Measurements from ENCODE around the gene EIF3L.

Gene EIF3L

DNA sequence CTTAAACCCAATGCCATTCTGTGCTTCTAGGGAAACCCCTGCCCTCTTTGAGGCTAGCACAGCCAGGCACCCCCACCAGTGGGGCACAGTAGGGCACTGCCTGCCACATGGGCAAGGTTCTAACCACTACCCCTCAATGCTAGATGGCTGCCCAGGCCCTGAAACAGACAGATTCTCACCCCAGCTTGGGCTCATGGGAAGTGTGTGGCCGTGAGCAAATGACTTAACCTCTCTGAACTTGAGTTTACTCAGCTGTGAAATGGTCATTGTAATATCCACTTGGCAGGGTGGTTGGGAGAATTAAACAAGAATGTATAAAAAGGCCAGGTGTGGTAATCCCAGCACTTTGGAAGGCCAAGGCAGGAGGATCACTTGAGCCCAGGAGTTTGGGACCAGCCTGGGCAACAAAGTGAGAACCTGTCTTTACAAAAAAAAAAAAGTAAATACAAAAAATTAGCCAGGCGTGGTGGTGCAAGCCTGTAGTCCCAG, 81.8 kb downstream of the EIF3L start:
- TF ChIP-seq, protein P1, sequence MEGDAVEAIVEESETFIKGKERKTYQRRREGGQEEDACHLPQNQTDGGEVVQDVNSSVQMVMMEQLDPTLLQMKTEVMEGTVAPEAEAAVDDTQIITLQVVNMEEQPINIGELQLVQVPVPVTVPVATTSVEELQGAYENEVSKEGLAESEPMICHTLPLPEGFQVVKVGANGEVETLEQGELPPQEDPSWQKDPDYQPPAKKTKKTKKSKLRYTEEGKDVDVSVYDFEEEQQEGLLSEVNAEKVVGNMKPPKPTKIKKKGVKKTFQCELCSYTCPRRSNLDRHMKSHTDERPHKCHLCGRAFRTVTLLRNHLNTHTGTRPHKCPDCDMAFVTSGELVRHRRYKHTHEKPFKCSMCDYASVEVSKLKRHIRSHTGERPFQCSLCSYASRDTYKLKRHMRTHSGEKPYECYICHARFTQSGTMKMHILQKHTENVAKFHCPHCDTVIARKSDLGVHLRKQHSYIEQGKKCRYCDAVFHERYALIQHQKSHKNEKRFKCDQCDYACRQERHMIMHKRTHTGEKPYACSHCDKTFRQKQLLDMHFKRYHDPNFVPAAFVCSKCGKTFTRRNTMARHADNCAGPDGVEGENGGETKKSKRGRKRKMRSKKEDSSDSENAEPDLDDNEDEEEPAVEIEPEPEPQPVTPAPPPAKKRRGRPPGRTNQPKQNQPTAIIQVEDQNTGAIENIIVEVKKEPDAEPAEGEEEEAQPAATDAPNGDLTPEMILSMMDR (conservative IDR thresholded peaks at IDR 0.05; ENCODE audit: control insufficient read depth, insufficient read depth, low read depth, low read length) = no peak
- DNase-seq (ENCODE audit: low read depth) = no peak
- no peak overlapping the region for H3K4me3 ChIP-seq (ENCODE audit: control insufficient read depth, low read depth, low read length)

DNA sequence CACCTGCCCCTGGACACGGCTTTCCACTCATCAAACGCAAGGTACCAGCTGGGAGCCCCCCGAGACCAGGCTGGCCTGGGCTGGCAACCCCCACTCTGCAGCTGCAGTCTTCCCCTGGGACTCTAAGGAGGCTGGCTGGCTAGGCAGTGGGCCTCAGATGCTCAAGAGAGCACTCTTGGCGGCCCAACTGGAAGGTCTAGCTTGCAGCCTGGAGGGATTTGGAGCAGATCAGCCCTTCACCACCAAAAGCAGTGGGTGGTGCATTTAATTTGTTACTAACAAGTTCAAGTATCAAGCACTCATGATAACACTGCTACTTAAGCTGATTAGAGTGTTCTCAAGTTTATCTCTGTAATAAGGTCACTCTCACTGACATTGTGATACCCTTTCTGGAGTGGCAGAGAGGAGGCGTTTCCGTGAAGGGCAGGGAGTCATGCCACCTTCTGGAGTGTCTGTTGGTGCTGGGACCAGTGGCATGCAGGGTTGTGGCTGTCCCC, 82.7 kb downstream of the EIF3L start:
- no peak overlapping the region for H3K4me3 ChIP-seq (ENCODE audit: control insufficient read depth, low read depth, low read length)
- TF ChIP-seq, protein P1 (conservative IDR thresholded peaks at IDR 0.05; ENCODE audit: control insufficient read depth, insufficient read depth, low read depth, low read length) = no peak
- DNase-seq (ENCODE audit: low read depth) = no peak

DNA sequence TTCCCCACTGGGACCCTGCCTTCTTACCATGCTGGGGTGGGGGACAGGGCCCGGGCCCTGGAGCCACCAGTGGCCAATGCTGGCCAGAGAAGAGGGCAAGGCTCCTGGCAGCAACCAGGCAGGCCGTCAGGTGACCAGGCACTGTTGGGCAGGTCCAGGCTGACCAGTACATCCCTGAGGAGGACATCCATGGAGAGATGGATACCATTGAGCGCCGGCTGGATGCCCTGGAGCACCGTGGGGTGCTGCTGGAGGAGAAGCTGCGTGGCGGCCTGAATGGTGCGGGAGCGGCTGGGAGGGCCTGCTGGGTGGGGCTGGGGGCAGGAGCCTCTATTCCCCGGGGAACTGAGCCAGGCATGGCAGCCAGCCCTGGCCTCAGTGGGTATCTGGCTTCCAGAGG, 83.2 kb downstream of the EIF3L start:
- DNase-seq (ENCODE audit: low read depth) = no peak
- TF ChIP-seq, protein P1 (conservative IDR thresholded peaks at IDR 0.05; ENCODE audit: control insufficient read depth, insufficient read depth, low read depth, low read length) = no peak
- H3K4me3 ChIP-seq (ENCODE audit: control insufficient read depth, low read depth, low read length) = no peak overlapping the region

DNA sequence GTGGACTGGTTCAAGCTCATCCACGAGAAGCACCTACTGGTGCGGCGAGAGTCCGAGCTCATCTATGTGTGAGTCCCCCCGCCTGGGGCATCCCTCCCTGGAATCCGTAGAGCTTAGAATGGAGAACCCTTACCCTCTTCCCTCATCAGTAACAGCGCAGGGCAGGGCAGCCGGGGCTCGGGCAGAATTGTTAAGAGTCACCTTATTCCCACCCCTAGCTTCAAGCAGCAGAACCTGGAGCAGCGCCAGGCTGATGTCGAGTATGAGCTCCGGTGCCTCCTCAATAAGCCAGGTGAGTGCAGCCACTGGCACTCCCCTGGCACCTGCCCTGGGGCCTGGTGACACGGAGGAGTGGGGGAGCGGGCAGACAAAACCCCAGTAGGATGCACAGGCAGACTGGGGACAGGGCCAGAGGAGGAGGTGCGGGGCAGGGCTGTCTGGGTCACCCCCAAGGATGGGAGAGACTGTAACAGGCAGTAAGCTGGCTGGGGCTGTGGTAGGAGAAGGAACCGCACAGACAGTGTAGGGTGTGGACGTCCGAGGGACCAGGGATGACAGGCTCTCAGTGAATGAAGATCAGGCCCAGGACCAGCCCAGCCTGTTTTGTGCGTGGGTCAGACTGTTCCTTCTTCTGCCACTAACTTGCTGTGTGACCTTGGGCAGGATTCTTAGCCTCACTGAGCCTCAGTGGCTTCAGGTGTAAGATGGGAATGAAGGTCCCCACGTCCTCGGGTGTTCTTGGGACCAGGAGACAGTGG, 83.8 kb downstream of the EIF3L start:
- TF ChIP-seq, protein P1 (conservative IDR thresholded peaks at IDR 0.05; ENCODE audit: control insufficient read depth, insufficient read depth, low read depth, low read length) = no peak
- H3K4me3 ChIP-seq (ENCODE audit: control insufficient read depth, low read depth, low read length) = no peak overlapping the region
- DNase-seq (ENCODE audit: low read depth) = no peak

DNA sequence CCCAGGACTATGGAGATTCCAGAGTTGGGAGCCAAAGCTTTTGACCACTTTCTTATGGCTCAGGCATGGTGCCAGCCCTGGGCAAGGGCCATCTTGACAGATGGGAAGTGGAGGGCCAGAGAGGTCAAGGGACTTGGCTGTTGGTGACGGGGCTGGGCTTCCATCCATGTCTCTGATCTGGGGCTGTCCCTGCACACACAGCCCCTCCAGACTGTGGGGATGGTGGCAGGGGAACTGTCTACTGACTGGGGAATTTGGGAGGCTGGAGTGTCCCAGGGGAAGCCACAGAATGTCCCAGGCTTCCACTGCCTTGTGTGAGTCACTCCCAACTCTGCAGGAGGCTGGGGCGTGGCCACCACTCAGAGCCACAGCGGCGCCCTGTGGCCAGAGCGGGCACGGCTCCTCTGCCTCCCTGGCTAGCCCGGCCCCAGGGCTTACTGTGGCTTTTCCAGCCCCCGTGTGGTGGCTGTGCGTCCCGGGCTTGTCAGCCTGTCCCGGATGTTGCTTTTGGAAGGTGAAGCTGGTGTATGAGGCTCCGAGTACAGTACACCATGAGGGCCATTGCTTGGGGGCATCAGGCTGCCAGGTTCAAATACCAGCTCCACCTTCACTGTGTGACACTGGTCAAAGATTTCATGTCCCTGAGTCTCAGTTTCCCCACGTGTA, 84.6 kb downstream of the EIF3L start:
- DNase-seq (ENCODE audit: low read depth) = peak; percentile 92
- H3K4me3 ChIP-seq (ENCODE audit: control insufficient read depth, low read depth, low read length) = no peak overlapping the region
- TF ChIP-seq, protein P1 (conservative IDR thresholded peaks at IDR 0.05; ENCODE audit: control insufficient read depth, insufficient read depth, low read depth, low read length) = peak; percentile 91

Data from fibroblast of mammary gland (primary cell).